Measurements from ENCODE around the gene FMO3. TPM values are rescaled to one million over a fixed set of nuclear protein-coding genes. Genes with fewer than 3 reads are reported as not detected.

Gene FMO3
- total RNA-seq, 1 experiment from 2014 or later: 1.1 TPM

GRCh38 chr1:171116676-171117075 lies 26.0 kb downstream of the FMO3 start:
- no peak for DNase-seq (ENCODE audit: low spot score)

GRCh38 chr1:171117085-171117484 lies 26.4 kb downstream of the FMO3 start:
- DNase-seq (ENCODE audit: low spot score): no peak

GRCh38 chr1:171119648-171120047 lies 28.9 kb downstream of the FMO3 start:
- DNase-seq (ENCODE audit: low spot score): no peak

- DNase-seq (ENCODE audit: low spot score): no peak
These were observed 31.6 kb downstream of the FMO3 start for GRCh38 chr1:171122299-171122698.

- no peak for DNase-seq (ENCODE audit: low spot score)
These were observed 32.2 kb downstream of the FMO3 start for GRCh38 chr1:171122893-171123292.

- DNase-seq (ENCODE audit: low spot score): no peak
These were observed 35.8 kb downstream of the FMO3 start for GRCh38 chr1:171126504-171126903.

GRCh38 chr1:171127099-171127498 lies 36.4 kb downstream of the FMO3 start:
- no peak for DNase-seq (ENCODE audit: low spot score)

- DNase-seq (ENCODE audit: low spot score): peak; percentile 6
These were observed 36.8 kb downstream of the FMO3 start for GRCh38 chr1:171127501-171127900.

GRCh38 chr1:171128463-171128862 lies 37.8 kb downstream of the FMO3 start:
- no peak for DNase-seq (ENCODE audit: low spot score)

- DNase-seq (ENCODE audit: low spot score): no peak
These were observed 43.7 kb downstream of the FMO3 start for GRCh38 chr1:171134204-171134923.

- no peak for DNase-seq (ENCODE audit: low spot score)
These were observed 46.9 kb downstream of the FMO3 start for GRCh38 chr1:171137580-171137979.

GRCh38 chr1:171138980-171139379 lies 48.3 kb downstream of the FMO3 start:
- DNase-seq (ENCODE audit: low spot score): no peak

- DNase-seq (ENCODE audit: low spot score): no peak
These were observed 49.2 kb downstream of the FMO3 start for GRCh38 chr1:171139890-171140289.

GRCh38 chr1:171140401-171140800 lies 49.7 kb downstream of the FMO3 start:
- DNase-seq (ENCODE audit: low spot score): no peak

- no peak for DNase-seq (ENCODE audit: low spot score)
These were observed 50.4 kb downstream of the FMO3 start for GRCh38 chr1:171140956-171141687.

GRCh38 chr1:171141688-171142415 lies 51.1 kb downstream of the FMO3 start:
- peak; percentile 88 for DNase-seq (ENCODE audit: low spot score)

GRCh38 chr1:171142416-171143385 lies 52.0 kb downstream of the FMO3 start:
- peak; percentile 94 for DNase-seq (ENCODE audit: low spot score)

- DNase-seq (ENCODE audit: low spot score): no peak
These were observed 59.5 kb downstream of the FMO3 start for GRCh38 chr1:171150156-171150555.

- DNase-seq (ENCODE audit: low spot score): no peak
These were observed 61.8 kb downstream of the FMO3 start for GRCh38 chr1:171152549-171152948.

- DNase-seq (ENCODE audit: low spot score): no peak
These were observed 64.8 kb downstream of the FMO3 start for GRCh38 chr1:171155484-171155883.

- DNase-seq (ENCODE audit: low spot score): no peak
These were observed 67.4 kb downstream of the FMO3 start for GRCh38 chr1:171158096-171158495.

Measured in H4 (cell line).